AG20443 (cell line): ENCODE results near the gene ST6GALNAC1.

Experiments used
- DNase-seq: peaks from one replicate; pipeline ENCODE4 v3.0.0; 2012; ENCODE audit warnings: low spot score, mixed read lengths

The ST6GALNAC1 gene

DNA sequence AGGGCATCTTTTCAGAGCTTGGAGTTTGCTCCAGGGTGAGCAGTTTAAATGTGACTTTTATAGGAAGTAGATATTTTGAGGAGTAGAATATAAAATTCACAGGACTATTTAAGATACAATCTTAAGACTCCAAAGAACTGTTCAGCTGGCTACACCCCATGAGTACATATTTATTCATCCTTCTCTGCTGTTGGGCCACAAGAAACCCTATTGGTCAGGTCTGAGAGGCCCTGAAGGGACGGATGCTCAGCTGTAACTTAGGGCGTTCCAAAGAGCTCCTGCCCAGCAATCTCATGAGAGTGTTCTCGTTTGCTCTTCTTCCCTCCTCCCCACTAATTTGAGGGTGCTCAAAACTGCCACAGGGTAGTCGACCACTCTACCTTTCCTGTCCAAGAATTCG, 65.2 kb downstream of the ST6GALNAC1 start:
- no peak for DNase-seq

DNA sequence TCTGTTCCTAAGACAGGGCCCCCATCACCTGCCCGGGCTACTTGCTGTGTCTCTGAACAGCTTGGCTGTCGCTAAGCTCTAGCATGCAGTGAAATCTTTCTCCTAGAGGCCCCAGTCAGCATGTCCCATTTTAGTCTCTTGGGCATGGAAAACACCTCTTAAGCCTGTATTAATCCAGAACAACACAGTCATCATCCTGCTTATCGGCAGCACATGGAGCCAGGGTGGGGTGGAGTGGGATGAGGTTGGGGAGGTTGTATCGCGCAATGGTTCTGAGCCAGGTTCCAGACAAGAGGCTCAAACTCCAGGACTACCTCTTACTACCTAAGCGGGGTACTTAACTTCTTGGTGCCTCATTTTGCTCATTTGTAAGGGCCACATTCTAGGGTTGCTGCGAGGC, 65.7 kb downstream of the ST6GALNAC1 start:
- no peak for DNase-seq

DNA sequence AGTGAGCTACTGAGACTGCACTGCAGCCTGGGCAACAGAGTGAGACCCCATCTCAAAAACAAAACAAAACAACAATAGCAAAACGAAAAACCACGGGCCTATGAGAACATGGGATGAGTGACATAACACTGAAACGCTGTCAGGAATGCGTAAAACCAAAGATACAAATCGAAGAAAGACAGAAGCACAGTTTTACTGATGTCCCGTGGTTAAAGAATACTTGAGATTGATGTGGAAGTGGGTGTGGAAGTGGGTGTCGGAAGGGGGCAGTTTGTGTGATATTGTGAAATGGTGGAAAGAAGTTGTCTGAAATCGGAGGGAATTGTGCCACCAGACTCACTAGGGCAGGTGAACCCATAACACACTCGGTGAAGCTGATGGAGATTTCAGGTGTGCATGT, 67.4 kb downstream of the ST6GALNAC1 start:
- no peak for DNase-seq

DNA sequence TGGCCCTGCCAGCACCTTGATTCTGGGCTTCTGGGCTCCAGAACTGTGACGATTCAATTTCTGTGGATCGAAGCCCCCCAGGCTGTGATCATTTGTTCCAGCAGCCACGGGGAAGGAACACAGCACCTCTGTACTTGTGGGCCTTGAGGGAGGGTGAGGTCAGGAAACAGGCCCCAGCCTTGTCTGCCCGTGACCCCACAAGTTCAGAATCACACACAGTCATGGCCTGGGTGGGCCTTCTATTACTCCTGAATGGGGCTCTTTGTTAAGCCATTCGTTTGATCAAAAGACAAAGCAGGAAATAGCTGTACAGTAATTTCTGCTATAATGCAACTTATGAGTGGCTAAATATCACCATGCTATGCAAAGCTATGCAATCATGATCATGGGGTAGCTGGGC, 68.0 kb downstream of the ST6GALNAC1 start:
- no peak for DNase-seq
